Prostate gland (tissue), 2 donors: ENCODE measurements around the gene RGS2. TPM values are rescaled to one million over a fixed set of nuclear protein-coding genes. Genes with fewer than 3 reads are reported as not detected.

Source experiments
- DNase-seq: peaks from one replicate; pipeline ENCODE4 v3.0.0-alpha.2; 2019; ENCODE audit warnings: low spot score
- H3K27ac ChIP-seq, 2 donors: fragments of 200-600 bp; sonication (generic); 2 replicates each; pipeline ENCODE4 v1.5.1; 2017 to 2019
- H3K27me3 ChIP-seq: fragments of 200-600 bp; sonication (generic); replicated peaks from 2 replicates; pipeline ENCODE4 v1.5.1; 2019; ENCODE audit not compliant: insufficient read depth
- H3K36me3 ChIP-seq, 2 donors: fragments of 200-600 bp; sonication (generic); 1 replicate in 1 of 2; 2 replicates in 1 of 2; pipeline versions ENCODE4 v1.5.1 to v1.8.1; 2017 to 2019
- H3K4me1 ChIP-seq: fragments of 200-600 bp; sonication (generic); replicated peaks from 2 replicates; pipeline ENCODE4 v1.5.1; 2019
- H3K4me3 ChIP-seq, 2 donors: fragments of 200-600 bp; sonication (generic); 2 replicates each; pipeline ENCODE4 v1.5.1; 2017 to 2019
- H3K9me3 ChIP-seq: fragments of 200-600 bp; sonication (generic); 2 replicates; pipeline ENCODE4 v1.5.1; 2017
- POLR2A ChIP-seq: fragments of 450-650 bp; IDR thresholded peaks from one replicate; pipeline ENCODE4 v1.6.1; 2016; ENCODE audit warnings: antibody characterized with exemption, mild to moderate bottlenecking
- POLR2AphosphoS5 ChIP-seq: sonication (generic); formaldehyde crosslinking; IDR thresholded peaks from one replicate; pipeline ENCODE4 v1.6.1; 2017; ENCODE audit warnings: antibody characterized with exemption
- WGBS: methylation state at CpG from one replicate; pipeline ENCODE4 v1.1.5; 2018; 5-methylcytosine and 5-hydroxymethylcytosine counted together
- intact Hi-C: fragments of 100-400 bp; cut with DNase I; formaldehyde crosslinking; loops from one replicate; pipeline ENCODE4 v1.14.2; 2022
- total RNA-seq, 2 donors: library from RNA; depleted of rRNA; stranded (reverse); fragments of >200 nt; gene quantifications; one replicate each; pipeline ENCODE4 v1.1.0, GENCODE V29; 2016
- TF ChIP-seq, protein P1 (sequence below), 4 experiments: fragments of 200-600 bp in 2 of 4; fragments of 450-650 bp in 2 of 4; sonication (generic) in 2 of 4; IDR thresholded peaks; 1 replicate in 3 of 4; 2 replicates in 1 of 4; pipeline ENCODE4 v1.5.1; 2016 to 2019; ENCODE audit warnings: antibody characterized with exemption in 4 of 4, mild to moderate bottlenecking in 2 of 4, moderate library complexity in 2 of 4

Gene RGS2
- total RNA-seq, 2 donors from 2014 or later = 70.2 to 129 TPM

DNA sequence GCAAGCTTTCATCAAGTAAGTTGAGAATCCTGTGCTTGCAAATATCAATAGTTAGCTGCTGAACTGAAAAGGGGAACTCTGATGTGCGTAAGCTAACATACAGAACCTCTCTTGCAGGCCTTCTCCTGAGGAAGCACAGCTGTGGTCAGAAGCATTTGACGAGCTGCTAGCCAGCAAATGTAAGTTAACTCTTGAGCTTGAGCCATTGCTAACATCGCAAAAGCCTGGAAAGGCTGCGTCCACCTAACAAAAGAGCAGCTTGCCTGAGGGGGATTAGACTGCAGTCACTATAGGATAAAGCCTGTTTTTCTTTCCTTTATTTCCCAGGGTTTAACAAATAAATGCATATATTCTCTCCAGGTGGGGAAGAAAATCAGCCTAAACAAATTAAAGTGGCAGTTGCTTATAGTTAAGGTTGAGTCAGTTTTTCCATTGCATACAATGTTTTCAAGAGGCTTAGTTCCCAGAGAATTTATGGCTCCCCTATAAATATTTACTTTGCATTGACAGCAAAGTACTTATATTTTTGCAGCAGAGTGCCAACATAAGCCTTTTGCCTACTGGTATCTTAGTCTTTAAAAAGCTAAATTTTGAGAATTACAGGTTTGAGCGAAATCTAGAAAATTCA, 1.5 kb downstream of the RGS2 start:
- peak; percentile 12 for DNase-seq
- H3K9me3 ChIP-seq = no peaks in the 10 kb centered on the region
- H3K36me3 ChIP-seq = no peaks in the 10 kb centered on the region
- TF ChIP-seq, protein P1, sequence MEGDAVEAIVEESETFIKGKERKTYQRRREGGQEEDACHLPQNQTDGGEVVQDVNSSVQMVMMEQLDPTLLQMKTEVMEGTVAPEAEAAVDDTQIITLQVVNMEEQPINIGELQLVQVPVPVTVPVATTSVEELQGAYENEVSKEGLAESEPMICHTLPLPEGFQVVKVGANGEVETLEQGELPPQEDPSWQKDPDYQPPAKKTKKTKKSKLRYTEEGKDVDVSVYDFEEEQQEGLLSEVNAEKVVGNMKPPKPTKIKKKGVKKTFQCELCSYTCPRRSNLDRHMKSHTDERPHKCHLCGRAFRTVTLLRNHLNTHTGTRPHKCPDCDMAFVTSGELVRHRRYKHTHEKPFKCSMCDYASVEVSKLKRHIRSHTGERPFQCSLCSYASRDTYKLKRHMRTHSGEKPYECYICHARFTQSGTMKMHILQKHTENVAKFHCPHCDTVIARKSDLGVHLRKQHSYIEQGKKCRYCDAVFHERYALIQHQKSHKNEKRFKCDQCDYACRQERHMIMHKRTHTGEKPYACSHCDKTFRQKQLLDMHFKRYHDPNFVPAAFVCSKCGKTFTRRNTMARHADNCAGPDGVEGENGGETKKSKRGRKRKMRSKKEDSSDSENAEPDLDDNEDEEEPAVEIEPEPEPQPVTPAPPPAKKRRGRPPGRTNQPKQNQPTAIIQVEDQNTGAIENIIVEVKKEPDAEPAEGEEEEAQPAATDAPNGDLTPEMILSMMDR (IDR thresholded peaks at IDR 0.05) = no peak
- TF ChIP-seq POLR2AphosphoS5 (peak; percentile 32), POLR2A (no peak)
- H3K27me3 ChIP-seq = no peaks in the 10 kb centered on the region
- H3K4me1 ChIP-seq = no peaks in the 10 kb centered on the region
- H3K27ac ChIP-seq = peak overlapping the region; percentile 86 to 88
- peak overlapping the region; percentile 73 to 78 for H3K4me3 ChIP-seq
- 34% methylated on average over 5 of the region's 5 CpGs for WGBS
- intact Hi-C loops = loop anchor here (5.0 kb wide), 3 partner anchors 82 to 207 kb away; no protein-coding TSS in a partner anchor

DNA sequence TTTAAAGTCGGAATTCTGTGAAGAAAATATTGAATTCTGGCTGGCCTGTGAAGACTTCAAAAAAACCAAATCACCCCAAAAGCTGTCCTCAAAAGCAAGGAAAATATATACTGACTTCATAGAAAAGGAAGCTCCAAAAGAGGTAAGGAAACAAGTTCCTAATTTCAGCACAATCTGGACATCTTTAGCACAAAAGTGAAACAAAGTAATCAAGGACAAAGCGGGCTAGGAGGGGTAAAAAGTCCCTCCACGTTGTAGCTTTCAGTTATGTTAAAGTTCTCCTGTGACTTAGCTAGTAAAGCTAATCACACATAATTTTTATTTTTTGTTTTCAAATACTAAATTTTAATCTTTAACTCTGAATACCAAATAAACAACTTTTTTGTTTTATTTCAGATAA, 2.2 kb downstream of the RGS2 start:
- Histone ChIP-seq H3K27me3 (no peaks in the 10 kb centered on the region), H3K4me1 (no peaks in the 10 kb centered on the region), H3K4me3 (peak overlapping the region; percentile 73 to 78), H3K36me3 (no peaks in the 10 kb centered on the region), H3K9me3 (no peaks in the 10 kb centered on the region), H3K27ac (peak overlapping the region; percentile 86 to 88)
- no peak for DNase-seq
- 45% methylated on average over 3 of the region's 3 CpGs for WGBS
- TF ChIP-seq, protein P1 (IDR thresholded peaks at IDR 0.05) = no peak
- TF ChIP-seq POLR2AphosphoS5 (no peak), POLR2A (no peak)
- intact Hi-C loops = loop anchor here (5.0 kb wide), 3 partner anchors 81 to 206 kb away; no protein-coding TSS in a partner anchor

DNA sequence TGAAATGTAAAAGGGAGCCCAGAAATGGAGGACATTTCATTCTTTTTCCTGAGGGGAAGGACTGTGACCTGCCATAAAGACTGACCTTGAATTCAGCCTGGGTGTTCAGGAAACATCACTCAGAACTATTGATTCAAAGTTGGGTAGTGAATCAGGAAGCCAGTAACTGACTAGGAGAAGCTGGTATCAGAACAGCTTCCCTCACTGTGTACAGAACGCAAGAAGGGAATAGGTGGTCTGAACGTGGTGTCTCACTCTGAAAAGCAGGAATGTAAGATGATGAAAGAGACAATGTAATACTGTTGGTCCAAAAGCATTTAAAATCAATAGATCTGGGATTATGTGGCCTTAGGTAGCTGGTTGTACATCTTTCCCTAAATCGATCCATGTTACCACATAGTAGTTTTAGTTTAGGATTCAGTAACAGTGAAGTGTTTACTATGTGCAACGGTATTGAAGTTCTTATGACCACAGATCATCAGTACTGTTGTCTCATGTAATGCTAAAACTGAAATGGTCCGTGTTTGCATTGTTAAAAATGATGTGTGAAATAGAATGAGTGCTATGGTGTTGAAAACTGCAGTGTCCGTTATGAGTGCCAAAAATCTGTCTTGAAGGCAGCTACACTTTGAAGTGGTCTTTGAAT, 2.9 kb downstream of the RGS2 start:
- Histone ChIP-seq H3K4me3 (peak overlapping the region; percentile 73 to 78), H3K27me3 (no peaks in the 10 kb centered on the region), H3K36me3 (no peaks in the 10 kb centered on the region), H3K9me3 (no peaks in the 10 kb centered on the region), H3K4me1 (no peaks in the 10 kb centered on the region), H3K27ac (peak overlapping the region; percentile 86 to 88)
- intact Hi-C loops = loop anchor here (5.0 kb wide), 3 partner anchors 81 to 206 kb away; no protein-coding TSS in a partner anchor
- WGBS = 63% methylated on average over 6 of the region's 6 CpGs
- no peak for DNase-seq
- TF ChIP-seq POLR2A = no peak
- TF ChIP-seq, protein P1 (IDR thresholded peaks at IDR 0.05) = no peak
- TF ChIP-seq POLR2AphosphoS5 = no peak

DNA sequence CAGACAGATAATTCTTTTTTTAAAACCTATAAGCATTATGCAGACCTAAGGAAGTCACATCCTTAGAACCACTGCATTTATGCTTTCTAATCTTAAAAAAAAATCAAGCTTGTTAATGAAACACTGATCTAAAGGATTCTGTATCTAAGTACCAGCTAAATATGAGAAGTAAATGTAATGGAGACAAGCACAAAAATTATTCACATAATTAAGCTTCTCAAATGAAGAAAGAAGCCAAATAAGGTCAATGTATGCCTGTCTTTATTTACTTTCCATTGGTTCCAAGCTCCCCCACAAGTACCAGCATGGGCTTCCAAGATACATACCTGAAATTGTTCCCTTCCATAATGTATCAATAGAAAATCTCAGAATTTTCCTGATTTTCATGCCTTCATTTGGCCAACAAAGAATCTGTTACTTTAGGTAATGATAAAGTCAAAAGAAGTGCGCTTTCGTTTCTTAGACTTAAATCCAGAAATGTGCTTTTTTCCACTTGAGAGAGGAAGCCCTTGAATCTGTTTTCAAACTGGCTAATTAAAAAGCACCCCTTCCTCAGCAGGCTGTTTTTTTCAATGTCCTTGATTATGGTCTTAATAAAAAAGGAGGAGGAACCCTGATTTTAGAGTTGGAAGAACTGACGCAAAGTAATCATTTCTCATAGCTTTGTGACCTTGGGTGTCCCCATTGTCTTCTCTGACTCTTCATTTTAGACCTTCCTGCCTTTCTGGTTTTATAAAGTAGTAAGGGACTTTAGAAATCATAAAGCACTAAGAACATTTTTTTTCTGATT, 3.8 kb downstream of the RGS2 start:
- no peaks in the 10 kb centered on the region for H3K36me3 ChIP-seq
- H3K27me3 ChIP-seq = no peaks in the 10 kb centered on the region
- TF ChIP-seq POLR2AphosphoS5 = no peak
- no peak for TF ChIP-seq POLR2A
- TF ChIP-seq, protein P1 (IDR thresholded peaks at IDR 0.05) = no peak
- H3K4me1 ChIP-seq = no peaks in the 10 kb centered on the region
- peak overlapping the region; percentile 73 to 78 for H3K4me3 ChIP-seq
- DNase-seq = no peak
- no peak overlapping the region for H3K27ac ChIP-seq
- intact Hi-C loops = loop anchor here (5.0 kb wide), 3 partner anchors 80 to 205 kb away; no protein-coding TSS in a partner anchor
- no peaks in the 10 kb centered on the region for H3K9me3 ChIP-seq
- WGBS = 83% methylated on average over 3 of the region's 3 CpGs
